HepG2 (cell line): Measurements from ENCODE around the gene NUDT1. TPM values are rescaled to one million over a fixed set of nuclear protein-coding genes. Genes with fewer than 3 reads are reported as not detected.

Experiments
- ATAC-seq: fragments of 200-7000 bp; cut with Tn5 transposase; 3 replicates; pipeline ENCODE4 v1.9.1; 2020; ENCODE audit warnings: mild to moderate bottlenecking, moderate library complexity
- BruUV-seq: library from RNA; stranded (reverse); fragments of 400-500 nt; replicated peaks from 2 replicates; lab custom pipeline; 2021; lab: Mats Ljungman, UMichigan
- CTCF ChIA-PET: fragments of 300-600 bp; formaldehyde crosslinking; extraction: SDS; loops from one replicate; lab custom pipeline; 2021; ENCODE audit warnings: low total read pairs, inconsistent platforms, low intra/inter-chr PET ratio; lab: Yijun Ruan, JAX
- POLR2A ChIA-PET: fragments of 350-600 bp; sonication (Branson Sonifier 250); formaldehyde crosslinking; loops from one replicate; lab custom pipeline; 2020; ENCODE audit warnings: antibody characterized with exemption, inconsistent platforms; lab: Yijun Ruan, JAX
- DNase-seq: peaks from one replicate; pipeline ENCODE4 v3.0.0-alpha.2; 2015; ENCODE audit warnings: low spot score
- FAIRE-seq: peaks from 3 replicates; lab custom pipeline; 2011; peaks lifted over from hg19 to GRCh38; lab: Jason Lieb, UNC
- H2AFZ ChIP-seq: one replicate; pipeline ENCODE4 v1.6.1; 2011; ENCODE audit warnings: low read length, inconsistent platforms
- H3K27ac ChIP-seq: fragments of 300-600 bp; 3 replicates; pipeline ENCODE4 v1.8.0; 2011; ENCODE audit warnings: mixed run types, mild to moderate bottlenecking, mixed read lengths, low read length, inconsistent platforms; ENCODE audit not compliant: insufficient read depth; ENCODE audit errors: extremely low read length
- H3K27me3 ChIP-seq, 2 experiments: fragments of 200-600 bp in 1 of 2; 2 replicates in 1 of 2; 3 replicates in 1 of 2; pipeline versions ENCODE4 v1.6.0 to v1.8.0; 2011; ENCODE audit warnings: low read length in 2 of 2, mild to moderate bottlenecking in 2 of 2, moderate library complexity in 2 of 2, inconsistent platforms in 1 of 2; ENCODE audit not compliant: insufficient read depth in 2 of 2, control insufficient read depth in 1 of 2
- H3K36me3 ChIP-seq, 2 experiments: fragments of 200-600 bp in 1 of 2; replicated peaks in 1 of 2; 2 replicates in 1 of 2; 3 replicates in 1 of 2; pipeline versions ENCODE4 v1.5.1 to v1.8.0; 2011; ENCODE audit warnings: low read length in 2 of 2, inconsistent platforms in 1 of 2; ENCODE audit not compliant: insufficient read depth in 2 of 2, control insufficient read depth in 1 of 2
- H3K4me1 ChIP-seq: 2 replicates; pipeline ENCODE4 v1.5.1; 2012; ENCODE audit warnings: low read length, inconsistent platforms; ENCODE audit not compliant: insufficient read depth
- H3K4me2 ChIP-seq: 2 replicates; pipeline ENCODE4 v1.6.0; 2011; ENCODE audit warnings: low read depth, low read length, inconsistent platforms
- H3K4me3 ChIP-seq, 3 experiments: fragments of 200-600 bp in 1 of 3; sonication (generic), shearing (Covaris generic) in 1 of 3; replicated peaks in 1 of 3; 2 replicates each; pipeline ENCODE4 v1.5.1; 2011 to 2016; ENCODE audit warnings: low read length in 3 of 3, inconsistent platforms in 2 of 3, low read depth in 2 of 3, mild to moderate bottlenecking in 2 of 3, control low read depth in 1 of 3, mixed read lengths in 1 of 3; ENCODE audit not compliant: insufficient read depth in 1 of 3
- H3K79me2 ChIP-seq: one replicate; pipeline ENCODE4 v1.6.1; 2011; ENCODE audit warnings: low read length, inconsistent platforms; ENCODE audit not compliant: insufficient read depth
- H3K9ac ChIP-seq: 2 replicates; pipeline ENCODE4 v1.6.0; 2011; ENCODE audit warnings: mild to moderate bottlenecking, low read depth, low read length, inconsistent platforms; ENCODE audit not compliant: insufficient read depth
- H3K9me3 ChIP-seq: 2 replicates; pipeline ENCODE4 v1.5.1; 2012; ENCODE audit warnings: mild to moderate bottlenecking, low read length
- H4K20me1 ChIP-seq: 2 replicates; pipeline ENCODE4 v1.6.0; 2011; ENCODE audit warnings: inconsistent platforms, mild to moderate bottlenecking, low read length, moderate library complexity; ENCODE audit not compliant: insufficient read depth
- ERF ChIP-seq: IDR thresholded peaks from 2 replicates; pipeline ENCODE4 v1.6.1; 2018; ENCODE audit warnings: missing biosample characterization, missing genetic modification reagents
- EZH2 ChIP-seq: conservative IDR thresholded peaks from 2 replicates; pipeline ENCODE4 v1.6.1; 2012; ENCODE audit warnings: mild to moderate bottlenecking, low read depth, low read length, moderate library complexity
- MAFG ChIP-seq: sonication (generic); formaldehyde crosslinking; IDR thresholded peaks from 2 replicates; pipeline ENCODE4 v1.5.1; 2020; ENCODE audit warnings: mild to moderate bottlenecking, missing genetic modification reagents
- NAIF1 ChIP-seq: sonication (generic); formaldehyde crosslinking; IDR thresholded peaks from 2 replicates; pipeline ENCODE4 v1.5.0; 2020; ENCODE audit warnings: mild to moderate bottlenecking, missing genetic modification reagents, borderline replicate concordance
- PHB2 ChIP-seq: fragments of 450-650 bp; IDR thresholded peaks from 2 replicates; pipeline ENCODE4 v1.6.1; 2018; ENCODE audit not compliant: partially characterized antibody
- SKIL ChIP-seq: sonication (generic); formaldehyde crosslinking; IDR thresholded peaks from 2 replicates; pipeline ENCODE4 v1.8.0; 2022; ENCODE audit warnings: missing genetic modification reagents, mild to moderate bottlenecking, moderate library complexity, borderline replicate concordance
- ZFX ChIP-seq: sonication (generic); formaldehyde crosslinking; IDR thresholded peaks from 2 replicates; pipeline ENCODE4 v1.4.0; 2020; ENCODE audit warnings: mild to moderate bottlenecking, low read depth, missing genetic modification reagents, moderate library complexity
- ZNF543 ChIP-seq: sonication (generic); formaldehyde crosslinking; IDR thresholded peaks from 2 replicates; pipeline ENCODE4 v1.4.0; 2020; ENCODE audit warnings: mild to moderate bottlenecking, missing genetic modification reagents
- WGBS: methylation state at CpG from one replicate; pipeline ENCODE4 v1.1.6; 2017; ENCODE audit warnings: low lambda C conversion rate; 5-methylcytosine and 5-hydroxymethylcytosine counted together
- in situ Hi-C: cut with HindIII; loops from 2 replicates; pipeline ENCODE4 v1.10.0; 2017; ENCODE audit warnings: low pct_unique_long_range_greater_than_20kb; ENCODE audit not compliant: extremely low pct_ligation_motif_present
- intact Hi-C: fragments of 100-400 bp; cut with micrococcal nuclease; formaldehyde crosslinking; loops from one replicate; pipeline ENCODE4 v1.10.0; 2022; ENCODE audit not compliant: unreplicated experiment
- polyA plus RNA-seq, 8 experiments: library from polyadenylated mRNA; depleted of rRNA in 3 of 8; stranded (reverse) in 7 of 8; unstranded in 1 of 8; fragments of >200 nt; fragmentation: Illumina TruSeq in 4 of 8; extraction: Trizol in 4 of 8; gene quantifications; 2 replicates each; pipeline versions ENCODE4 v1.2.1 to v1.2.3, GENCODE V29; 2011 to 2016; ENCODE audit warnings: low read depth in 4 of 8, missing spikeins in 1 of 8, mixed read lengths in 1 of 8; ENCODE audit not compliant: insufficient read depth in 1 of 8
- total RNA-seq, 5 experiments: library from RNA; depleted of rRNA; stranded (reverse); fragments of >200 nt; fragmentation: Illumina TruSeq; extraction: Trizol; gene quantifications; 2 replicates each; pipeline ENCODE4 v1.2.3, GENCODE V29; 2016; ENCODE audit warnings: low read depth in 1 of 5
- TF ChIP-seq, protein P1 (sequence below): sonication (generic); formaldehyde crosslinking; IDR thresholded peaks from 2 replicates; pipeline ENCODE4 v1.9.0; 2021; ENCODE audit warnings: missing genetic modification reagents, borderline replicate concordance
- TF ChIP-seq, protein P2 (sequence below): sonication (generic); formaldehyde crosslinking; IDR thresholded peaks from 2 replicates; pipeline ENCODE4 v1.4.0; 2020; ENCODE audit warnings: mild to moderate bottlenecking, missing genetic modification reagents
- TF ChIP-seq, protein P3 (sequence below): sonication (generic); formaldehyde crosslinking; IDR thresholded peaks from 2 replicates; pipeline ENCODE4 v1.4.0; 2020; ENCODE audit warnings: missing genetic modification reagents, mild to moderate bottlenecking, borderline replicate concordance

NUDT1 gene
- total and polyA plus RNA-seq, 2 of the 13 experiments (the other 11 are each of a cell fraction or from before 2014, with no cell fraction given), result 9.1 to 26.8 TPM

DNA sequence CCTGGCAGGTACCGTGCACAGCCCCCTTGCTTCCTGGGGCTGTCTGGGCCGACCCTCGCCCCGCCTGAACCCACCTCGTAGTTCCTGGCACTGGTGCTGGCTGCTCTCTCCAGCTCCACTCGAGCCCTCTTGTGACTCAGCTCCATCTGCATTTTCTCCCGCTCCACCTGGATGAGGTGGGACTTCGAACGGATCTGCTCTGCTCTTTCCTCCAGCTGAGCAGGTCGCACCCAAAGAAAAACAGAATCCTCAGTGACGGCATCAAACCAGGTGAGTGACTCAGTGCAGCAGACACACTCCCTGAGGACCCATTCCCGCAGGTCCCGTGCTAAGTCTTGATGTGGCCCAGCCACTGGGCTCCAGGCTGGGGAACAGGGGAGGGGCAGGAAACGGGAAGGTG is 16.7 kb upstream of the NUDT1 start (continued):
- no peak for TF ChIP-seq MAFG
- TF ChIP-seq PHB2, result no peak

GRCh38 chr7:2225830-2226229 is 16.2 kb upstream of the NUDT1 start:
- Histone ChIP-seq H3K79me2 (peaks cover 56% of the 10 kb centered on the region), H3K27ac (no peak overlapping the region), H3K27me3 (no peaks in the 10 kb centered on the region), H3K9me3 (no peaks in the 10 kb centered on the region), H3K4me2 (no peak overlapping the region), H2AFZ (no peak overlapping the region), H3K9ac (no peak overlapping the region), H4K20me1 (peaks cover 3% of the 10 kb centered on the region; the same call in 1 of the 2 replicates), H3K4me1 (peaks cover 14% of the 10 kb centered on the region), H3K36me3 (peaks cover 36 to 89% of the 10 kb centered on the region in 2 experiments), H3K4me3 (no peak overlapping the region)
- no peak for ATAC-seq
- WGBS, result 86% methylated on average over 12 of the region's 13 CpGs
- in situ Hi-C loops (no loop called here), intact Hi-C loops (no loop called here)
- TF ChIP-seq ERF, result no peak
- peak; percentile 100 for TF ChIP-seq ZNF543 (CRISPR knock-in tag)
- TF ChIP-seq, protein P1, sequence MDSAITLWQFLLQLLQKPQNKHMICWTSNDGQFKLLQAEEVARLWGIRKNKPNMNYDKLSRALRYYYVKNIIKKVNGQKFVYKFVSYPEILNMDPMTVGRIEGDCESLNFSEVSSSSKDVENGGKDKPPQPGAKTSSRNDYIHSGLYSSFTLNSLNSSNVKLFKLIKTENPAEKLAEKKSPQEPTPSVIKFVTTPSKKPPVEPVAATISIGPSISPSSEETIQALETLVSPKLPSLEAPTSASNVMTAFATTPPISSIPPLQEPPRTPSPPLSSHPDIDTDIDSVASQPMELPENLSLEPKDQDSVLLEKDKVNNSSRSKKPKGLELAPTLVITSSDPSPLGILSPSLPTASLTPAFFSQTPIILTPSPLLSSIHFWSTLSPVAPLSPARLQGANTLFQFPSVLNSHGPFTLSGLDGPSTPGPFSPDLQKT (CRISPR knock-in tag), result no peak
- CTCF ChIA-PET, result no interaction called here
- no peak for FAIRE-seq
- no TSS peak for BruUV-seq
- DNase-seq, result no peak
- POLR2A ChIA-PET, result no interaction called here

DNA sequence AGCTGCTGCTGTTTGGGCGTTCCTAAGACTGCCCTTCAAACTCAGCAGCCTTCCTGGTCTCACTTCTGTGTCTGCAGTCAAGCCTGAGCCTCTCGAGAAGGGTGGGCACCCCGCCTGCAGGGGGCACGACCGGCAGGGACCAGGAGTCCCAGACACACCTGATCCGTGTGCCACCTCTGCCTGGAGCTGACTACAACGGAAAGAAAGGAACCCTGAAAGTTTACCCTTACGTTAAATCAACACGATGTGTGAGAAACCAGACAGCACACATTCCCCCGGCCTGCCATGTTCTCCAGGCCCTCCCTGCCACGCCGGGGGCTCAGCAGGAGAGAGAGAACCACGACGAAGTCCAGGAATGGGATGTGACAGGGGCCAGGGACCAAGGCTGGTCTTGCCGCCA is 14.3 kb upstream of the NUDT1 start:
- ChIA-PET POLR2A (no interaction called here), CTCF (no interaction called here)
- WGBS, result 94% methylated on average over 15 of the region's 15 CpGs
- ATAC-seq (no peak), DNase-seq (no peak), FAIRE-seq (no peak)
- Histone ChIP-seq H4K20me1 (peaks cover 3% of the 10 kb centered on the region; the same call in 1 of the 2 replicates), H3K27me3 (no peaks in the 10 kb centered on the region), H2AFZ (no peak overlapping the region), H3K9ac (no peak overlapping the region), H3K9me3 (no peaks in the 10 kb centered on the region), H3K27ac (no peak overlapping the region), H3K4me2 (no peak overlapping the region), H3K79me2 (peaks cover 67% of the 10 kb centered on the region), H3K4me1 (peaks cover 24% of the 10 kb centered on the region), H3K4me3 (no peak overlapping the region), H3K36me3 (peaks cover 29 to 75% of the 10 kb centered on the region in 2 experiments)
- in situ Hi-C loops, result no loop called here
- TF ChIP-seq EZH2 (no peak), NAIF1 (no peak), SKIL (CRISPR knock-in tag) (no peak), ZFX (no peak)
- TF ChIP-seq, protein P2, sequence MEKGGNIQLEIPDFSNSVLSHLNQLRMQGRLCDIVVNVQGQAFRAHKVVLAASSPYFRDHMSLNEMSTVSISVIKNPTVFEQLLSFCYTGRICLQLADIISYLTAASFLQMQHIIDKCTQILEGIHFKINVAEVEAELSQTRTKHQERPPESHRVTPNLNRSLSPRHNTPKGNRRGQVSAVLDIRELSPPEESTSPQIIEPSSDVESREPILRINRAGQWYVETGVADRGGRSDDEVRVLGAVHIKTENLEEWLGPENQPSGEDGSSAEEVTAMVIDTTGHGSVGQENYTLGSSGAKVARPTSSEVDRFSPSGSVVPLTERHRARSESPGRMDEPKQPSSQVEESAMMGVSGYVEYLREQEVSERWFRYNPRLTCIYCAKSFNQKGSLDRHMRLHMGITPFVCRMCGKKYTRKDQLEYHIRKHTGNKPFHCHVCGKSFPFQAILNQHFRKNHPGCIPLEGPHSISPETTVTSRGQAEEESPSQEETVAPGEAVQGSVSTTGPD (CRISPR knock-in tag), result no peak
- TF ChIP-seq, protein P3, sequence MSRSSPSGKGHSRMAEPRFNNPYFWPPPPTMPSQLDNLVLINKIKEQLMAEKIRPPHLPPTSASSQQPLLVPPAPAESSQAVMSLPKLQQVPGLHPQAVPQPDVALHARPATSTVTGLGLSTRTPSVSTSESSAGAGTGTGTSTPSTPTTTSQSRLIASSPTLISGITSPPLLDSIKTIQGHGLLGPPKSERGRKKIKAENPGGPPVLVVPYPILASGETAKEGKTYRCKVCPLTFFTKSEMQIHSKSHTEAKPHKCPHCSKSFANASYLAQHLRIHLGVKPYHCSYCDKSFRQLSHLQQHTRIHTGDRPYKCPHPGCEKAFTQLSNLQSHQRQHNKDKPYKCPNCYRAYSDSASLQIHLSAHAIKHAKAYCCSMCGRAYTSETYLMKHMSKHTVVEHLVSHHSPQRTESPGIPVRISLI, result no peak
- no TSS peak for BruUV-seq
- intact Hi-C loops, result no loop called here
